LoVo (cell line): ENCODE measurements around the gene CWC25.
"Not testable (repeated sequence)": the region's sequence is repeated elsewhere in the genome, so short reads cannot be mapped to it uniquely, and the experiment has no call there.

Experiments
- DNase-seq: peaks from one replicate; pipeline ENCODE4 v3.0.0-alpha.2; 2016; ENCODE audit warnings: low spot score

CWC25 gene

GRCh38 chr17:38852771-38853291 lies 27.7 kb upstream of the CWC25 start:
- no peak for DNase-seq

DNA sequence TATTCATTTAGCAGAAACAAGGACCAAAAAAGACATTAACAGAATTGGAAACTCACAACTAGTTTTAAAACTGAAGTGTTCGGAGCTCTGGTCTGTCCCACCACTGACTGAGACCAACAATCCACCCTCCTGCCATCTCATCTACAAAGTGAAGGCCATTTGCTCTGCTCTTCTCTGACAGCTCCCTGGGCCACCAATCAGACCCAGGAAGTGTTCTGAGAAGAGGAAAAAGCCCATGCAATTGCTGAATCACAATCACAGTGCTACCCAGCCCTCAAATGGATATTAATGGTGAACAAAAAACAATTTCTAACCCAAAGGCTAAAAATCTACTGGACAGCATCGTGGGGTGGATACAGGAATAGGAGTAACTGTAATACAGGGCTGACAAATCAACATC lies 26.3 kb upstream of the CWC25 start:
- no peak for DNase-seq

GRCh38 chr17:38850374-38850773 lies 25.3 kb upstream of the CWC25 start:
- no peak for DNase-seq

DNA sequence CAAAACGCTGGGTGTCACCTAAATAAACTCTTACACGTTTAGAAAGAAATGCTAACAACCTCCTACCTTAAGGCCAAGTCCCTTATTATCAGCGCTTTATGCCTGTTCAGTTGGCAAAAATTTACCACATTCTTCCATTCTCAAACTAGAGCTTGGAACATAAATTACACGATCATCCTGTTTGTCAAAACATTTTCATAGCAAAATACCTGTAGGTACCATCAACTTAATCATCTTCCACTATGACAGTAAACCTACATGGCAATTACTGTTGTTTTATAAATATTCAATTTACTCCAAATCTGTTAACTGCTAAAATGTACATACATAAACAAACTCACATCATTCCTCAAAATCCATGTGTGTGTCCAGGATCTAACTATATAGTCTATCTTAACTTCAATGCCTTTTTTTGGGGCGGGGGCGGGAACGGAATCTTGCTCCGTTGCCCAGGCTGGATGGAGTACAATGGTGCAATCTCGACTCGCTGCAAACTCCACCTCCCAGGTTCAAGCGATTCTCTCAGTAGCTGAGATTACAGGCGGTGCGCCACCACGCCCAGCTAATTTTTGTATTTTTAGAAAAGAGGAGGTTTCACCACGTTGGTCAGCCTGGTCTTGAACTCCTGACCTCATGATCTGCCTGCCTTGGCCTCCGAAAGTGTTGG lies 24.0 kb upstream of the CWC25 start:
- DNase-seq: no peak

DNA sequence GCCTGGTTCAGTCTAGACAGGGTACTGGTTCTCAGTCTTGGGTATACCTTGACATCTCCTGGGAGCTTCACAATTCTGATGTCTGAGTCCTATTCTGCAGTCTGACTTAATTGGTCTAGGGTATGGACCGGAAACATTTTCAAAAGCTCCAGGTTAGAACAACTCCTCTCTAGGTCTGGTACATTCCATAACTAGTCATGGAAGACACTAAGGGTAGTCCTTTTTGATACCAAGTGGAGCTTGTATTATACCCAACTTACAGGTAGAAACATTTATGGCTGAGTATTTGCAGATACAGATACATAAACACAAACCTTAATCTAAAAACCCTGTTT lies 23.4 kb upstream of the CWC25 start:
- no peak for DNase-seq

DNA sequence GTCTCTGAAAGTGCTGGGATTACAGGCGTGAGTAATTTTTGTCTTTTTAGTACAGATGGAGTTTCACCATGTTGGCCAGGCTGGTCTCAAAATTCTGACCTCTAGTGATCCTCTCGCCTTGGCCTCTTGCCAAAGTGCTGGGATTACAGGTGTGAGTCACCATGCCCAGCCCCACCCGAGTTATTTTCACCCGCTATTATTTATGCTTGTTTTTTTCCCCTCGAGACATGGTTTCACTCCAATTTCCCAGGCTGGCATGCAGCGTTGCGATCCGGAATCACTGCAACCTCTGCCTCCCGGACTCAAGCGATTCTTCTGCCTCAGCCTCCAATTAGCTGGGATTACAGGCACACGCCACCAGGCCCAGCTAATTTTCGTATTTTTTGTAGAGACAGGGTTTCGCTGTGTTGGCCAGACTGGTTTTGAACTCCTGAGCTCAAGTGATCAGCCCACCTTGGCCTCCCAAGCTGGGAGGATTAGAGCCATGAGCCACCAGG lies 19.2 kb upstream of the CWC25 start:
- peak; percentile 54 for DNase-seq

DNA sequence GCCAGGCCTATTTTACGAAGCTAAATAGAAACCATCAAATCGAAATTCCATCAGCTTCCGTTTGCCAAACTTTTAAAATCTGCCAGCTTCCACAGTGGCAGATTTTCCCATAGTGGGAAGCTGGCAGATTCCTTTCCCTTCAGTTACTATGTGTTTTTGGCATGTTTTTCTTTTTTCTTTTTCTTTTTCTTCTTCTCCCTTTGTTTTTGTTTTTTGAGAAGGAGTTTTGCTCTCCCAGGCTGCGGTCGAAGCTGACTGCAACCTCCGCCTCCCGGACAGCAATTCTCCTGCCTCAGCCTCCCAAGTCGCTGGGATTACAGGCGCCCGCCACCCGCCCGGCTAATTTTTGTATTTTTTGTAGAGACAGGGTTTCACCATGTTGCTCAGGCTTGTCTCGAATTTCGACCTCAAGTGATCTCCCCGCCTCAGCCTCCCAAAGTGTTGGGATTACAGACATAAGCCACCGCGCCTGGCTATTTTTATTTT lies 684 bp upstream of the CWC25 start:
- DNase-seq: no peak

GRCh38 chr17:38815576-38816193 lies 9.4 kb downstream of the CWC25 start:
- DNase-seq: no peak

DNA sequence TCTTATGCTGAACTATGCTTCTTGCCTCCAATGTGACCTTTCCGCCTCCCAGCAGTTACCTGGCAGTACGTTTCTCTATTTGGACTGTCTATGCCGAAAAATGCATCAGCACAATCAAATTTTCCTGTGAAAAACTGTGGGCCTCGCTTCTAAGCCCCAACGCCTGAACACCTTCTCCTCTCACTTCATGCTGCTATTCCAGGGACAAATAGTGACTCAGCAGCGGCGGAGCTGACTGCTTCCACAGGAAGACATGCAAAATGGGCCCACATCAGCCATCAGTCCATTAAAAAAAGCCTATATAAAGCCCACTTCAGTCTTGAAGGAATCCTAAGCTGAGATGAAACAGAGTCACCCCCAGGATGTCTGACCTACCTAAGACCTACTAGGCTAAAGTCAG lies 15.3 kb downstream of the CWC25 start:
- DNase-seq: no peak

GRCh38 chr17:38800237-38800760 lies 24.8 kb downstream of the CWC25 start:
- no peak for DNase-seq

- DNase-seq: peak; percentile 97
Measured at GRCh38 chr17:38799501-38800236, 25.5 kb downstream of the CWC25 start, which contains the start of gene PIP4K2B. Gene PIP4K2B, minus strand, starts transcription at chr17:38799556. Its CDS starts 132 bp downstream, at chr17:38799424.

DNA sequence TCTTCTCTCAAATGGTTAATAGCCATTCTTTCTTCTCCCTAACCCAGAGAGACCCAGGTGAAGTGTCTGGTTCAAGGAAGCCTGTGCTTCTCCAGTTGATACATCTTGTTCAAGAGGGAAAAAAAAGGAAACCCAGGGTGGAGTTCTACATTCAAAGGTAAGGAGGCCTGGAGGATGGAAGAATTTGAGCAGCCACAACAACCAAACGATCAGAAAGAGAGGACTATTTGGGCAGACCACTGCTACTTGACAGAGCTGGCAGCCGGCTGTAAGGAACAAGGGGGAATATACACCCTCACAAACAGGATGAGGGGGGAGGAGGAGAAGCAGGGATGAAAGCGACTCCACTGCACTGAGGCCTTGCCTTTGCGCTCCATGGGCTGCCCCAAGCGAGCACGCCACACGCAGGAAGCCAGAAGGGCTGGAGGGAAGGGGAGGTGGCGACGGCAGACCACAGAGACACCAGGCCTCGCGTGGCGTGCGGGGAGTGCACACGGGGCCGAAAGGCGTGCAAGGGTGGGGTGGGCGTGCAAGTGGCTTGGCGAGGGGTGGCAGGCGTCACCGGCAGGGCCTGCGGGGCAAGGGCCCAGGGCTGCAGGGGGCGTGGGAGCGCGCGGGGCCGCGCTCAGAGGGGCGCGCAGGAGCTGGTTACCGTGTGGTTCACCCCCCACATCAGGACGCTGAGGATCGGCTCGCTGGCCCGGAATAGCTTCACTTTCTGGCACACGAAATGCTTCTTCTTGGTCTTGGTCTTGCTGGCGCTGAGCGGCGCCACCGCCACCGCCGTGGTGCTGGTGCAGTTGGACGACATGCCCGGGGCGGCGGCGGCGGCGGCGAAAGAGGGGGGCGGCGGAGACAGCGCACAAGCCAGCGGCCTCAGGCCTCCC lies 26.3 kb downstream of the CWC25 start:
- DNase-seq: peak; percentile 7

- DNase-seq: no peak
Measured at GRCh38 chr17:38797828-38798227, 27.3 kb downstream of the CWC25 start.

DNA sequence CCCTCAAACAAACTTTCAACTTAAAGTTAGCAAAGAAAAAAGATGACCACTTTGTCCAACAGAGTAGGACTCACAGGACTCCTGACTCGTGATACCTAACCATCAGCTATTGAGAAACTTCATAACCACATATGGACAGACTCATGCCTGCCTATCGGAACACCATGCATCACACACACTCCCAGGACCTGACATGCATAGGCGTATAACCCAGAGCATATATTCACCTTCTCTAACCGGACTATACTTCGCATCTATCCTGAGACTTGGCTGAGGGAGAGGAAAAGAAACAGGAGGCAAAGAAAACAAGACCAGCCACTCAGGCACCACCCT lies 28.0 kb downstream of the CWC25 start:
- DNase-seq: no peak

DNA sequence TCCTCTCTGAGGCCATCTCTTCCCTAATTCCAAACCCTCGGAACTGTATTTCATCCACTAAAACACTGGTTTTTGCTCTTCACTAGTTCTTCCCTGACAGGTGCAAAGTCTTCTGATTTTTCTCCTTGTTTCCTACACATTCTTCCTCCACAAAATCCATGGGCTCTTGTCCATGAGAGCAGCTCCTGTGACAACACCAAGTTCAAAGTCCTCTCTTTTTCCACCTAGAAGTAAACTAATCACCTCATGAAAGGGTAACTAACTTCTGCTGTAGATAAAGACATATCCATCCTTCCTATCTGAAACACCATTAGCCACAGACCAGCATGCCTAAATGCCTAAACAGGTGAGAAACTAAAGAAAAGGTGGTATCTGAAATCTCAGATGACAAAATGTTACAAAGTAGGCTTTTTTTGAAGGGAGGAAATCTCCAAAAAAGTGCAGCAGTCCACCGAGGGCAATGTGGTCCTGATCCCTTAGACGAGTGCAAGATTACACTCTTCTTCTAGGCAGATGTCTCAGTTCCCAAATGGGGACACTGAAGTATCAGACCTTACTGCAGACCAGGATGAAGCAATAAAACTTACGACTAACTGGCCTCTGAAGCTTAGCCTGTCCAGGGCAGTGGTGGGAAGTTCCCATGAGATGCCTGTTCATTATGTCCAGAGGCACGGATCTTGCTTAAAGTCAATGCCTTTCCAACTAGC lies 28.5 kb downstream of the CWC25 start:
- DNase-seq: no peak

- DNase-seq: no peak
Measured at GRCh38 chr17:38794221-38794620, 30.9 kb downstream of the CWC25 start.

GRCh38 chr17:38791162-38791561 lies 34.0 kb downstream of the CWC25 start:
- DNase-seq: no peak

DNA sequence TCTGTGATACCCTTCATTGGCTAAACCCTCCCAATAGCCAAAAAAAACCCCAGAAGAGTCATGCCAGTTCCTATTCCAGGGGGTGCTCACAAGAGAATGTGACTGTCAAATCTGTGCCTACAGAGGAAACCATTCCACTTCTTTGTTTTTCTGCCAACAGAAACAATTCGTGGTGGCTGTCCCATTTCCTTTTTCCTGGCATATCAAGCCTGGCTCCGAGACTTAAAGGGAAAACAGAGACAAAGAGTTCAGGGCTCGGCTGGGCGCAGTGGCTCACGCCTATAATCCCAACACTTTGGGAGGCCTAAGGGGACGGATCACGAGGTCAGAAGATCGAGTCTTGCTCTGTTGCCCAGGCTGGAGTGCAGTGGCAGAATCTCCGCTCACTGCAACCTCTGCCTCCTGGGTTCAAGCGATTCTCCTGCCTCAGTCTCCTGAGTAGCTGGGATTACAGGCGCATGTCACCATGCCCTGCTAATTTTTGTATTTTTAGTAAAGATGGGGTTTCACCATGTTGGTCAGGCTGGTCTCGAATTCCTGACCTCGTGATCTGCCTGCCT lies 34.9 kb downstream of the CWC25 start:
- DNase-seq: not testable (repeated sequence)

- DNase-seq: no peak
Measured at GRCh38 chr17:38789185-38789584, 35.9 kb downstream of the CWC25 start.

DNA sequence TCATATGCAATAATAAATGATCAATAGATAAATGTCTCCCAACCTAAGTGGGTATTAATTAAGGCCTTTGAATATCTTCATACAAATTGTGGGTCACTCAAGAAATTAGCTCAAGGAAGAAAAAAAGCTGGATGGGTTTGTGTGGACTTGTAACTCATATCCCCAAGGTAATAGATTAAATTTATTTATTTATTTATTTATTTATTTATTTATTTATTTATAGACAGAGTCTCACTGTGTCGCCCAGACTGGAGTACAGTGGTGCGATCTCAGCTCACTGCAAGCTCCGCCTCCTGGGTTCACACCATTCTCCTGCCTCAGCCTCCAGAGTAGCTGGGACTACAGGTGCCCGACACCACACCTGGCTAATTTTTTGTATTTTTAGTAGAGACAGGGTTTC lies 37.1 kb downstream of the CWC25 start:
- DNase-seq: not testable (repeated sequence)

DNA sequence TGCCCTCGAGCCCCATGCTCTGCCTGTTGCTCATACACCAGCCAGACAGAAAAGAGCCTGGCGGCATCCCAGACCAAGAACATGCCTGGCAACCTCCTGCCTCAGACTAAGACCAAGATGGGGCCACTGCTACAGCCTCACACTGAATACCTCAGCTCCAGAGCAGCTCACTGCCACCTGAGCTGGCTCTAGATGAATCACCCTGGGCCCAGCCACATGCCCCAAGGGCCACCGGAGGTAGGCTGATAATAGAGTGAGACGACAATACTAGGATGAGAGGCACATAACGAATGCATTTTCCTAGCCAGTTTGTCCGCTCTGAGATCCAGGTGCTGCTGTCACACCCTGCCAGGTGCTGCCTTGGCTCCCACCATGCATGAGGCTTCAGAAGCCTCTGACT lies 38.7 kb downstream of the CWC25 start:
- DNase-seq: no peak
